Skeletal muscle tissue (tissue), 4 donors: ENCODE measurements around the gene POFUT2. TPM values are rescaled to one million over a fixed set of nuclear protein-coding genes. Genes with fewer than 3 reads are reported as not detected.

Experiments used
- H3K27ac ChIP-seq: one replicate; pipeline ENCODE4 v1.7.0; 2013; ENCODE audit warnings: mild to moderate bottlenecking, low read depth, low read length, inconsistent platforms
- H3K27me3 ChIP-seq, 3 donors: one replicate each; pipeline ENCODE4 v1.7.0; 2013; ENCODE audit warnings: low read length in 3 of 3; ENCODE audit not compliant: control insufficient read depth in 3 of 3, insufficient read depth in 3 of 3
- H3K36me3 ChIP-seq, 3 donors: one replicate each; pipeline ENCODE4 v1.7.0; 2013; ENCODE audit warnings: low read length in 3 of 3; ENCODE audit not compliant: control insufficient read depth in 3 of 3, insufficient read depth in 3 of 3
- H3K4me1 ChIP-seq, 3 donors: one replicate each; pipeline ENCODE4 v1.7.0; 2013; ENCODE audit warnings: low read length in 3 of 3, mild to moderate bottlenecking in 3 of 3; ENCODE audit not compliant: control insufficient read depth in 3 of 3, insufficient read depth in 3 of 3
- H3K4me3 ChIP-seq, 3 donors: one replicate each; pipeline ENCODE4 v1.7.0; 2013; ENCODE audit warnings: low read length in 3 of 3
- H3K9ac ChIP-seq, 3 donors: one replicate each; pipeline ENCODE4 v1.7.0; 2013; ENCODE audit warnings: low read length in 3 of 3, mild to moderate bottlenecking in 3 of 3, moderate library complexity in 2 of 3, low read depth in 1 of 3
- H3K9me3 ChIP-seq, 3 donors: one replicate each; pipeline ENCODE4 v1.7.0; 2013; ENCODE audit warnings: low read length in 3 of 3; ENCODE audit not compliant: control insufficient read depth in 3 of 3
- total RNA-seq: library from RNA; depleted of rRNA; stranded (reverse); fragments of >200 nt; gene quantifications from one replicate; pipeline ENCODE4 v1.2.3, GENCODE V29; 2014
- donor health status: Osteomylitis.

The POFUT2 gene
- total RNA-seq, 1 donor from 2014 or later = 18.3 TPM

GRCh38 chr21:45283611-45284455 lies 3.9 kb downstream of the POFUT2 start:
- Histone ChIP-seq H3K9ac (peak overlapping the region in 1 of 3 donors; percentile 8), H3K27me3 (no peaks in the 10 kb centered on the region), H3K4me3 (no peak overlapping the region), H3K4me1 (peaks cover 8 to 11% (median 9%) of the 10 kb centered on the region in 3 donors), H3K27ac (no peak overlapping the region), H3K36me3 (peaks cover 51 to 62% (median 55%) of the 10 kb centered on the region in 3 donors), H3K9me3 (no peaks in the 10 kb centered on the region)

GRCh38 chr21:45283035-45283610 lies 4.6 kb downstream of the POFUT2 start:
- Histone ChIP-seq H3K27me3 (no peaks in the 10 kb centered on the region), H3K36me3 (peaks cover 57 to 69% (median 62%) of the 10 kb centered on the region in 3 donors), H3K27ac (no peak overlapping the region), H3K9me3 (no peaks in the 10 kb centered on the region), H3K4me3 (no peak overlapping the region), H3K9ac (no peak overlapping the region), H3K4me1 (peaks cover 5 to 6% (median 6%) of the 10 kb centered on the region in 3 donors)

- Histone ChIP-seq H3K4me3 (no peak overlapping the region), H3K9me3 (no peaks in the 10 kb centered on the region), H3K36me3 (peaks cover 63 to 76% (median 67%) of the 10 kb centered on the region in 3 donors), H3K9ac (no peak overlapping the region), H3K4me1 (peaks cover 5 to 6% (median 6%) of the 10 kb centered on the region in 3 donors), H3K27ac (no peak overlapping the region), H3K27me3 (no peaks in the 10 kb centered on the region)
These were observed 5.2 kb downstream of the POFUT2 start for GRCh38 chr21:45282283-45283034.

GRCh38 chr21:45281411-45282282 lies 6.0 kb downstream of the POFUT2 start:
- no peak overlapping the region for H3K27ac ChIP-seq
- peaks cover 3 to 4% (median 4%) of the 10 kb centered on the region in 3 donors for H3K4me1 ChIP-seq
- peaks cover 72 to 83% (median 76%) of the 10 kb centered on the region in 3 donors for H3K36me3 ChIP-seq
- no peaks in the 10 kb centered on the region for H3K9me3 ChIP-seq
- H3K27me3 ChIP-seq = no peaks in the 10 kb centered on the region
- H3K4me3 ChIP-seq = no peak overlapping the region
- no peak overlapping the region for H3K9ac ChIP-seq

GRCh38 chr21:45280969-45281368 lies 6.7 kb downstream of the POFUT2 start:
- Histone ChIP-seq H3K9ac (no peak overlapping the region), H3K27me3 (no peaks in the 10 kb centered on the region), H3K36me3 (peaks cover 75 to 85% (median 77%) of the 10 kb centered on the region in 3 donors), H3K27ac (no peak overlapping the region), H3K4me3 (no peak overlapping the region), H3K4me1 (no peaks in the 10 kb centered on the region), H3K9me3 (no peaks in the 10 kb centered on the region)

GRCh38 chr21:45280178-45280821 lies 7.4 kb downstream of the POFUT2 start:
- Histone ChIP-seq H3K9me3 (no peaks in the 10 kb centered on the region), H3K4me1 (no peaks in the 10 kb centered on the region), H3K4me3 (no peak overlapping the region), H3K27me3 (no peaks in the 10 kb centered on the region), H3K27ac (no peak overlapping the region), H3K36me3 (peaks cover 72 to 82% (median 73%) of the 10 kb centered on the region in 3 donors), H3K9ac (no peak overlapping the region)

- no peak overlapping the region for H3K27ac ChIP-seq
- no peaks in the 10 kb centered on the region for H3K4me1 ChIP-seq
- no peak overlapping the region for H3K9ac ChIP-seq
- no peaks in the 10 kb centered on the region for H3K27me3 ChIP-seq
- H3K4me3 ChIP-seq = no peak overlapping the region
- H3K36me3 ChIP-seq = peaks cover 68 to 81% (median 77%) of the 10 kb centered on the region in 3 donors
- H3K9me3 ChIP-seq = no peaks in the 10 kb centered on the region
These were observed 8.1 kb downstream of the POFUT2 start for GRCh38 chr21:45279446-45280177.

- H3K9ac ChIP-seq = no peak overlapping the region
- H3K27ac ChIP-seq = no peak overlapping the region
- H3K4me3 ChIP-seq = no peak overlapping the region
- no peaks in the 10 kb centered on the region for H3K27me3 ChIP-seq
- no peaks in the 10 kb centered on the region for H3K9me3 ChIP-seq
- H3K4me1 ChIP-seq = no peaks in the 10 kb centered on the region
- peaks cover 56 to 75% (median 72%) of the 10 kb centered on the region in 3 donors for H3K36me3 ChIP-seq
These were observed 9.4 kb downstream of the POFUT2 start for GRCh38 chr21:45278156-45278911.
